K562 (cell line): Measurements from ENCODE around the gene C2orf76. TPM values are rescaled to one million over a fixed set of nuclear protein-coding genes. Genes with fewer than 3 reads are reported as not detected.

Experiments
- ATAC-seq: fragments of 200-7000 bp; cut with Tn5 transposase; 3 replicates; pipeline ENCODE4 v1.9.1; 2020; ENCODE audit warnings: moderate library complexity
- BruUV-seq: library from RNA; stranded (reverse); fragments of 400-500 nt; replicated peaks from 2 replicates; lab custom pipeline; 2021; lab: Mats Ljungman, UMichigan
- CTCF ChIA-PET: fragments of 300-600 bp; formaldehyde crosslinking; extraction: SDS; loops from one replicate; lab custom pipeline; 2021; ENCODE audit warnings: low intra/inter-chr PET ratio; lab: Yijun Ruan, JAX
- POLR2A ChIA-PET: fragments of 300-600, 350-650 bp; sonication (Branson Sonifier 250); formaldehyde crosslinking; extraction: SDS; loops from one replicate; lab custom pipeline; 2021; ENCODE audit warnings: antibody characterized with exemption, inconsistent platforms; lab: Yijun Ruan, JAX
- DNase-seq, 4 experiments: peaks; one replicate each; pipeline versions ENCODE4 v3.0.0 to v3.0.0-alpha.2; 2011 to 2018; ENCODE audit warnings: low spot score in 3 of 4, mixed read lengths in 3 of 4; ENCODE audit errors: extremely low read depth in 1 of 4
- FAIRE-seq: peaks from 2 replicates; lab custom pipeline; 2011; peaks lifted over from hg19 to GRCh38; lab: Jason Lieb, UNC
- H2AFZ ChIP-seq: 2 replicates; pipeline ENCODE4 v1.6.0; 2011; ENCODE audit warnings: low read depth, low read length, control low read depth, inconsistent platforms
- H3K27ac ChIP-seq: fragments of 200-600 bp; 3 replicates; pipeline ENCODE4 v1.8.0; 2011; ENCODE audit warnings: low read depth, mild to moderate bottlenecking, control low read depth, inconsistent platforms, low read length, moderate library complexity, mixed read lengths; ENCODE audit errors: extremely low read depth
- H3K27me3 ChIP-seq, 2 experiments: fragments of 300-600 bp in 1 of 2; 2 replicates in 1 of 2; 3 replicates in 1 of 2; pipeline versions ENCODE4 v1.6.0 to v1.8.0; 2011; ENCODE audit warnings: inconsistent platforms in 2 of 2, low read length in 2 of 2, mild to moderate bottlenecking in 1 of 2, mixed read lengths in 1 of 2, moderate library complexity in 1 of 2; ENCODE audit not compliant: control insufficient read depth in 2 of 2, insufficient read depth in 2 of 2
- H3K36me3 ChIP-seq: fragments of 300-600 bp; 3 replicates; pipeline ENCODE4 v1.8.0; 2011; ENCODE audit warnings: mild to moderate bottlenecking, low read length, inconsistent platforms; ENCODE audit not compliant: control insufficient read depth, insufficient read depth
- H3K4me1 ChIP-seq, 2 experiments: fragments of 200-600 bp in 1 of 2; replicated peaks in 1 of 2; 2 replicates in 1 of 2; 3 replicates in 1 of 2; pipeline versions ENCODE4 v1.5.1 to v1.8.0; 2011; ENCODE audit warnings: inconsistent platforms in 2 of 2, low read length in 2 of 2, mild to moderate bottlenecking in 1 of 2, mixed read lengths in 1 of 2, moderate library complexity in 1 of 2; ENCODE audit not compliant: control insufficient read depth in 2 of 2, insufficient read depth in 2 of 2
- H3K4me2 ChIP-seq: 2 replicates; pipeline ENCODE4 v1.6.1; 2011; ENCODE audit warnings: low read length, control low read depth, inconsistent platforms, mixed read lengths; ENCODE audit not compliant: insufficient read depth
- H3K4me3 ChIP-seq: fragments of 200-600 bp; sonication (generic), shearing (Covaris generic); 2 replicates; pipeline ENCODE4 v1.5.1; 2016; ENCODE audit warnings: control low read depth, inconsistent platforms
- H3K79me2 ChIP-seq: fragments of 200-600 bp; 3 replicates; pipeline ENCODE4 v1.8.0; 2011; ENCODE audit warnings: low read length, inconsistent platforms; ENCODE audit not compliant: control insufficient read depth, insufficient read depth
- H3K9ac ChIP-seq, 2 experiments: 2 replicates each; pipeline versions ENCODE4 v1.6.0 to v1.6.1; 2011; ENCODE audit warnings: low read depth in 2 of 2, low read length in 2 of 2, control low read depth in 1 of 2, inconsistent platforms in 1 of 2, mild to moderate bottlenecking in 1 of 2, mixed read lengths in 1 of 2; ENCODE audit not compliant: insufficient read depth in 1 of 2
- H3K9me1 ChIP-seq: one replicate; pipeline ENCODE4 v1.6.0; 2011; ENCODE audit warnings: inconsistent platforms, mild to moderate bottlenecking, low read length, moderate library complexity; ENCODE audit not compliant: control insufficient read depth, insufficient read depth
- H3K9me3 ChIP-seq: replicated peaks from 2 replicates; pipeline ENCODE4 v1.5.1; 2011; ENCODE audit warnings: low read depth, low read length, inconsistent platforms; ENCODE audit not compliant: control insufficient read depth, insufficient read depth
- H4K20me1 ChIP-seq: replicated peaks from 2 replicates; pipeline ENCODE4 v1.6.1; 2011; ENCODE audit warnings: low read length, inconsistent platforms, mixed read lengths; ENCODE audit not compliant: control insufficient read depth, insufficient read depth
- FOXO4 ChIP-seq: fragments of 450-650 bp; formaldehyde crosslinking; IDR thresholded peaks from 2 replicates; pipeline ENCODE4 v1.4.0; 2020; ENCODE audit warnings: mild to moderate bottlenecking, moderate library complexity
- FOXP4 ChIP-seq: sonication (generic); formaldehyde crosslinking; IDR thresholded peaks from 2 replicates; pipeline ENCODE4 v1.8.0; 2022; ENCODE audit warnings: mild to moderate bottlenecking, missing genetic modification reagents, borderline replicate concordance
- HIVEP1 ChIP-seq: fragments of 250-450 bp; sonication (Bioruptor Pico); IDR thresholded peaks from 2 replicates; pipeline ENCODE4 v1.4.0; 2020; ENCODE audit warnings: mild to moderate bottlenecking
- HMBOX1 ChIP-seq: sonication (generic); IDR thresholded peaks from 2 replicates; pipeline ENCODE4 v1.6.1; 2016
- LCOR ChIP-seq: sonication (generic); formaldehyde crosslinking; IDR thresholded peaks from 2 replicates; pipeline ENCODE4 v1.8.0; 2022; ENCODE audit warnings: mild to moderate bottlenecking, missing genetic modification reagents
- MCM5 ChIP-seq: fragments of 450-650 bp; IDR thresholded peaks from 2 replicates; pipeline ENCODE4 v1.6.1; 2016; ENCODE audit warnings: low read depth
- MEF2A ChIP-seq: IDR thresholded peaks from 2 replicates; pipeline ENCODE4 v1.6.1; 2011; ENCODE audit warnings: low read depth, mild to moderate bottlenecking, low read length, moderate library complexity; ENCODE audit not compliant: control insufficient read depth
- MTA3 ChIP-seq: fragments of 450-650 bp; formaldehyde crosslinking; IDR thresholded peaks from 2 replicates; pipeline ENCODE4 v1.6.1; 2017; ENCODE audit warnings: mild to moderate bottlenecking, borderline replicate concordance
- POLR2AphosphoS5 ChIP-seq: IDR thresholded peaks from 2 replicates; pipeline ENCODE4 v1.6.1; 2011; ENCODE audit warnings: mild to moderate bottlenecking, low read depth, low read length, moderate library complexity; ENCODE audit not compliant: control insufficient read depth, insufficient read depth
- SRSF3 ChIP-seq: fragments of 200-400 bp; formaldehyde crosslinking; IDR thresholded peaks from 2 replicates; pipeline ENCODE4 v1.6.1; 2016; ENCODE audit warnings: mild to moderate bottlenecking, low read length, moderate library complexity; ENCODE audit not compliant: insufficient read depth
- TFAM ChIP-seq: fragments of 250-450 bp; sonication (Bioruptor Pico); conservative IDR thresholded peaks from 2 replicates; pipeline ENCODE4 v1.5.0; 2021; ENCODE audit warnings: mild to moderate bottlenecking, moderate library complexity
- ZBED1 ChIP-seq: IDR thresholded peaks from 2 replicates; pipeline ENCODE4 v1.6.1; 2014
- ZNF780A ChIP-seq: fragments of 250-450 bp; sonication (Bioruptor Pico); IDR thresholded peaks from 2 replicates; pipeline ENCODE4 v1.5.0; 2021; ENCODE audit warnings: mild to moderate bottlenecking
- ZNF79 ChIP-seq: fragments of 250-450 bp; sonication (Bioruptor Pico); IDR thresholded peaks from 2 replicates; pipeline ENCODE4 v1.4.0; 2020; ENCODE audit warnings: low read depth, mild to moderate bottlenecking, moderate library complexity
- WGBS: fragments of 100-300 bp; shearing (Covaris generic); methylation state at CpG from one replicate; pipeline ENCODE4 v1.1.6; 2016; ENCODE audit warnings: low coverage, mixed read lengths; ENCODE audit not compliant: insufficient coverage; ENCODE audit errors: missing lambda C conversion rate; 5-methylcytosine and 5-hydroxymethylcytosine counted together
- in situ Hi-C: fragments of 300-500 bp; cut with MboI; formaldehyde crosslinking; loops from 4 replicates; pipeline ENCODE4 v1.15.0; 2018; ENCODE audit warnings: inconsistent platforms, mixed read lengths
- intact Hi-C: fragments of 100-400 bp; cut with micrococcal nuclease; formaldehyde crosslinking; loops from 2 replicates; pipeline ENCODE4 v1.14.2; 2022
- polyA plus RNA-seq, 8 experiments: library from polyadenylated mRNA; depleted of rRNA in 4 of 8; stranded (reverse) in 5 of 8; unstranded in 3 of 8; fragments of >200 nt; fragmentation: Nextera tagmentation in 2 of 8; fragmentation: Illumina TruSeq in 1 of 8; extraction: Ambion mirVana in 2 of 8; extraction: Trizol in 1 of 8; gene quantifications; 2 replicates each; pipeline versions ENCODE4 v1.2.1 to v1.2.3, GENCODE V29; 2011 to 2014; ENCODE audit warnings: inconsistent platforms in 1 of 8, missing spikeins in 1 of 8
- total RNA-seq, 7 experiments: library from RNA; depleted of rRNA in 6 of 7; stranded (reverse); fragments of >200 nt in 6 of 7; fragmentation: Illumina TruSeq in 2 of 7; extraction: Trizol in 2 of 7; gene quantifications; 2 replicates each; pipeline versions ENCODE4 v1.2.1 to v1.2.3, GENCODE V29; 2011 to 2021; ENCODE audit warnings: low replicate concordance in 1 of 7
- TF ChIP-seq, protein P1 (sequence below): fragments of 250-450 bp; sonication (Bioruptor Pico); IDR thresholded peaks from 2 replicates; pipeline ENCODE4 v1.5.0; 2020; ENCODE audit warnings: mild to moderate bottlenecking, borderline replicate concordance
- TF ChIP-seq, protein P2 (sequence below): fragments of 200-800 bp; sonication (Bioruptor generic); IDR thresholded peaks from 2 replicates; pipeline ENCODE4 v1.6.1; 2017; ENCODE audit warnings: missing genetic modification characterization, missing compliant biosample characterization

C2orf76 gene
- total and polyA plus RNA-seq, 9 of the 15 experiments (the other 6 are each of a cell fraction or from before 2014, with no cell fraction given): 4.8 to 26.2 (median 14.5) TPM

DNA sequence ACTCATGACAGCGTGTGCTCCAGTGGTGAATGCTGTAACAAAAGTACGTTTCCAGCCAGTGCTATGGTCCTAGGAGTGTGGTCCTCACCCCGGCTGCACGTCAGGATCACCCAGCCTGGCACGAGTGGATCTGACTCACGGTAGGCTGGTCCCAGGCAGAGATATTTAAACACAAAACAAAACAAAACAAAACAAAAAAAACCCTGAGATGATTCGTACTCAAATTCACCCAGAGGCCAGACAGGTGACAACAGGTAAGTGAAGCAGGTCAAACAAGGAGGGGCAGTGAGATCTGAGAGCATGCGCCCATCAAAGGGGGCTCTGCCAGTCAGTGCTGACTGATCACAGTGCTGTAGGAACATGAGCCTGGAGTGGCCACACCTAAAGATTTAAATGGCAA lies 43.2 kb downstream of the C2orf76 start:
- FAIRE-seq: no peak
- ChIA-PET CTCF (no interaction called here), POLR2A (no interaction called here)
- no peak for DNase-seq
- WGBS: 20% methylated on average over 8 of the region's 8 CpGs
- no peaks in the 10 kb centered on the region for H4K20me1 ChIP-seq
- ATAC-seq: no peak
- no peaks in the 10 kb centered on the region for H3K9me3 ChIP-seq
- no peak overlapping the region for H3K4me2 ChIP-seq
- in situ Hi-C loops (no loop called here), intact Hi-C loops (no loop called here)
- H3K4me1 ChIP-seq: no peaks in the 10 kb centered on the region; a peak in 1 of 5 replicates
- no peaks in the 10 kb centered on the region; a peak in 1 of 5 replicates for H3K27me3 ChIP-seq
- no peak overlapping the region for H3K27ac ChIP-seq
- no peak overlapping the region for H2AFZ ChIP-seq
- H3K9me1 ChIP-seq: no peaks in the 10 kb centered on the region
- no peak overlapping the region for H3K4me3 ChIP-seq
- no peaks in the 10 kb centered on the region for H3K79me2 ChIP-seq
- no TSS peak for BruUV-seq
- no peaks in the 10 kb centered on the region for H3K36me3 ChIP-seq
- no peak overlapping the region for H3K9ac ChIP-seq
- TF ChIP-seq ZNF780A (CRISPR knock-in tag): no peak
- no peak for TF ChIP-seq TFAM
- TF ChIP-seq POLR2AphosphoS5: no peak
- no peak for TF ChIP-seq HIVEP1 (CRISPR knock-in tag)
- no peak for TF ChIP-seq SRSF3
- TF ChIP-seq, protein P1, sequence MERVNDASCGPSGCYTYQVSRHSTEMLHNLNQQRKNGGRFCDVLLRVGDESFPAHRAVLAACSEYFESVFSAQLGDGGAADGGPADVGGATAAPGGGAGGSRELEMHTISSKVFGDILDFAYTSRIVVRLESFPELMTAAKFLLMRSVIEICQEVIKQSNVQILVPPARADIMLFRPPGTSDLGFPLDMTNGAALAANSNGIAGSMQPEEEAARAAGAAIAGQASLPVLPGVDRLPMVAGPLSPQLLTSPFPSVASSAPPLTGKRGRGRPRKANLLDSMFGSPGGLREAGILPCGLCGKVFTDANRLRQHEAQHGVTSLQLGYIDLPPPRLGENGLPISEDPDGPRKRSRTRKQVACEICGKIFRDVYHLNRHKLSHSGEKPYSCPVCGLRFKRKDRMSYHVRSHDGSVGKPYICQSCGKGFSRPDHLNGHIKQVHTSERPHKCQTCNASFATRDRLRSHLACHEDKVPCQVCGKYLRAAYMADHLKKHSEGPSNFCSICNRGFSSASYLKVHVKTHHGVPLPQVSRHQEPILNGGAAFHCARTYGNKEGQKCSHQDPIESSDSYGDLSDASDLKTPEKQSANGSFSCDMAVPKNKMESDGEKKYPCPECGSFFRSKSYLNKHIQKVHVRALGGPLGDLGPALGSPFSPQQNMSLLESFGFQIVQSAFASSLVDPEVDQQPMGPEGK (CRISPR knock-in tag): no peak
- TF ChIP-seq, protein P2, sequence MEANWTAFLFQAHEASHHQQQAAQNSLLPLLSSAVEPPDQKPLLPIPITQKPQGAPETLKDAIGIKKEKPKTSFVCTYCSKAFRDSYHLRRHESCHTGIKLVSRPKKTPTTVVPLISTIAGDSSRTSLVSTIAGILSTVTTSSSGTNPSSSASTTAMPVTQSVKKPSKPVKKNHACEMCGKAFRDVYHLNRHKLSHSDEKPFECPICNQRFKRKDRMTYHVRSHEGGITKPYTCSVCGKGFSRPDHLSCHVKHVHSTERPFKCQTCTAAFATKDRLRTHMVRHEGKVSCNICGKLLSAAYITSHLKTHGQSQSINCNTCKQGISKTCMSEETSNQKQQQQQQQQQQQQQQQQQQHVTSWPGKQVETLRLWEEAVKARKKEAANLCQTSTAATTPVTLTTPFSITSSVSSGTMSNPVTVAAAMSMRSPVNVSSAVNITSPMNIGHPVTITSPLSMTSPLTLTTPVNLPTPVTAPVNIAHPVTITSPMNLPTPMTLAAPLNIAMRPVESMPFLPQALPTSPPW: no peak
- TF ChIP-seq ZBED1: no peak
- TF ChIP-seq MTA3: no peak
- no peak for TF ChIP-seq MEF2A
- TF ChIP-seq HMBOX1: no peak
- TF ChIP-seq FOXP4 (CRISPR knock-in tag): no peak
- TF ChIP-seq MCM5: no peak
- no peak for TF ChIP-seq LCOR
- TF ChIP-seq ZNF79: no peak
- no peak for TF ChIP-seq FOXO4 (CRISPR knock-in tag)
